Hippocampal formation (tissue), 2 donors: ENCODE data around the gene KRTAP4-11.
"Not testable (repeated sequence)": the region's sequence is repeated elsewhere in the genome, so short reads cannot be mapped to it uniquely, and the experiment has no call there.

Source experiments
- DNase-seq, 2 donors: peaks; one replicate each; lab custom pipeline; 2025; lab: John Stamatoyannopoulos, UW

Gene KRTAP4-11

DNA sequence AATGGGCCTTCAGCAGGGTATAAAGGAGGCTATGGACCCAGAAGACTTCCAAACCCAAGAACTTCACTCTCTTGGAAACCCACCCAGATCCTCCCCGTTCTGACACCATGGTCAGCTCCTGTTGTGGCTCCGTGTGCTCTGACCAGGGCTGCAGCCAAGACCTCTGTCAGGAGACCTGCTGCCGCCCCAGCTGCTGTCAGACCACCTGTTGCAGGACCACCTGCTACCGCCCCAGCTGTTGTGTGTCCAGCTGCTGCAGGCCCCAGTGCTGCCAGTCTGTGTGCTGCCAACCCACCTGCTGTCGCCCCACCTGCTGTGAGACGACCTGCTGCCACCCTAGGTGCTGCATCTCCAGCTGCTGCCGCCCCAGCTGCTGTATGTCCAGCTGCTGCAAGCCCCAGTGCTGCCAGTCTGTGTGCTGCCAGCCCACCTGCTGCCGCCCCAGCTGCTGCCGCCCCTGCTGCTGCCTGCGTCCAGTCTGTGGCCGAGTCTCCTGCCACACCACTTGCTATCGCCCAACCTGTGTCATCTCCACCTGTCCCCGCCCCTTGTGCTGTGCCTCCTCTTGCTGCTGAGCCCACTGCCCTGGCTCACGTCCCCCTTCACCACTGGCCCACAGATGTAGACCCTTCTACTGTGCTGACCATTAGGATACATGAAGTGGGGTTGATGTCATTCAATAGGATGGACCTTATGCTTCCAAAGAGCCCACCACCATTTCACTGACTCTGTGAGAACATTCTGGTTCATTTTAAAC is 33.9 kb downstream of the KRTAP4-11 start, which contains the start of gene KRTAP4-7:
Gene KRTAP4-7, plus strand, starts transcription at position 51 of the 757 bp plus-strand sequence. Its CDS starts 57 bp downstream, at position 108.
- DNase-seq = not testable (repeated sequence)

DNA sequence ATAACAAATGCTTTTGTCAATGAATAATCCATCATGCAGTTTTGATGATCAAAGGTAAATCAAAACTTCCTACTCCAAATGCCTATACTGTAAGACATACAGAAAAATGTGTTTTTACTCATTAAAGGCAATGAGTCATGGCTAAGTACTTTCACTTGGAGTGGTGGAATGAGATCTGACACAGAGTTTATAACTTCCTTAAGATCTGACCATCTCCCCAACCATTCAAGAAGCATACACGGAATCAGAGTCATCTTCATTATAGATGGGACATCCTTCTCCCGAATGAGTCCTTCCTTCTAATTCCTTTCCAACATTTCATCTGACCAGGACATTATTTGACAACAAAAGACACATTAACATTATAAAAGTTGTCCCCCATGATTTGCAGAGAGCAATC is 34.7 kb downstream of the KRTAP4-11 start:
- not testable (repeated sequence) for DNase-seq

DNA sequence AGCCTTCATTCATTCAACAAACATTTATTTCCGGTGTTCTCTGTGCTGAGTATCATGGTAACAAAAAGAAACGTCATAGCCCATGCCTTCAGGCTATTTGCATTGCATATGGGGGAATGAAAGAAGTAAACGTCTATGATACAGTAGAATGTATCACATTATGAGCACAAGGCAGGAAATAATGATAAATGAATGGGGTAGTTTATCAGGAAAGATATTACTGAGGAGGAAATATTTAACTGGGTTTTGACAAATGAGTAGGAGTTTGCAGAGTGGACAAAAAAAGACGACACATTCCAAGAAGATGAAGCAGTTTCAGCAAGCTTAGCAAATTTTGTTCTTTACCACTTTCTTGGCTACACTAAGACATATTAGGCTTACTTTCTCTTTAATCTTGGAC is 35.5 kb downstream of the KRTAP4-11 start:
- no peak for DNase-seq

DNA sequence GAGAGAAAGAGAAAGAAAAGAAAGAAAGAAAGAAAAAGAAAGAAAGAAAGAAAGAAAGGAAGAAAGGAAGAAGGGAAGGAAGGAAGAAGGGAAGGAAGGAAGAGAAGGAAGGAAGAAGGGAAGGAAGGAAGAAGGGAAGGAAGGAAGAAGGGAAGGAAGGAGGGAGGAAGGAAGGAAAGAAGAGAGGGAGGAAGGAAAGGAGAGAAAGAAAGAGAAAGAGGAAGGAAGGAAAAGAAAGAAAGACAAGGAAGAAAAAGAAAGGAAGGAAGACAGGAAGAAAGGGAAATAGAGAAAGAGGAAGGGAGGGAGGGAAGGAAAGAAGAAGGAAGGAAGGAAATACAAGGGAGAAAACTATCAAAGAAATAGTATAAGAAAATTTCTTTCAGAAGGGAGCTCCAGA is 41.4 kb downstream of the KRTAP4-11 start:
- DNase-seq = no peak

DNA sequence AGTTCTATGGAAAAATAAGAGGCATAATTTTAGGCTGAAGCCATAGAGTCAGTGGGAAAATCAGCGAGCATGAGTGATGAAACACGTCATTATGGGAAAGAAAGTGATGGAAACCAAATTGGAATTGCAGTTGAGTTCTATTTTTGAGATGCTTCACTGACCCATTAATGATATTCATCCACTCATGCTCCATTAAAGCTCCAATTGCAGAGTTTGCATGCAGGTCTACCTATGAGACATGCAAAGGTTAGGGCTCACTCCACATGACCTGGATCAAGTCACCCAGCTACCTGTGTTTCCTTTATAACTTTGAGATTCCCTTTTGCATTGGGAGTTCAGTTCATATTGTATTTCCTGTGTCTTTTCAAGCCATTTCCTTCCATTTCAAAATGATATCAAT is 44.5 kb downstream of the KRTAP4-11 start:
- DNase-seq = no peak

DNA sequence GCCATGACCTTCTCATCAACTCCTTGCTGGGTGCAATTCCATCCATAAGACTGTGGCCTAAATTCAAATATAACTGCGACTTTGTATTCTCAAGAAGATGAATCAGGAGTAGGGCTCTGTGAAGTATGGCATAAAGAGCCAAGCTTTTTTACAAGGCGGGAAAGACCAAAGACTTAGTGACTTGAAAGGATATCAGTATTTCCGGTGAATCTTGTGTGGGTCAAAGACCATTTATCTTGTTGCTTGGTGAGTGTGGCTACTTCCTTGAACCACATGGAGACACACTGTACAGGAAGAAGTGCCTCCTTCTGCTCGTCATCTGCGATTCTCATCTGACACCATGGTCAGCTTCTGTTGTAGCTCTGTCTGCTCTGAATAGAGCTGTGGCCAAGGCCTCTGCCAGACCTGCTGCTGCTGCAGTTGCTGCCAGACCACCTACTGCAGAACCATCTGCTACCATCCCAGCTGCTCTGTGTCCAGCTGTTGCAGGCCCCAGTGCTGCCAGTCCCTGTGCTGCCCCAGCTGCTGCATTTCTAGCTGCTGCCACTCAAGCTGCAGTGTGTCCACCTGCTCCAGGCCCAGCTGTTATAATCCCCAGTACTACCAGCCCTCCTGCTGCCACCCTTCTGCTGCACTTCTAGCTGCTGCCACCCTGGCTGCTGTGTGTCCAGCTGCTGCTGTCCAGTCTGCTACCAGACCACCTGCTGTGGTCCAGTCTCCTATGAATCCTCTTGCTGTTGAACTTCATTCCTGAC is 46.4 kb downstream of the KRTAP4-11 start:
- DNase-seq = no peak

DNA sequence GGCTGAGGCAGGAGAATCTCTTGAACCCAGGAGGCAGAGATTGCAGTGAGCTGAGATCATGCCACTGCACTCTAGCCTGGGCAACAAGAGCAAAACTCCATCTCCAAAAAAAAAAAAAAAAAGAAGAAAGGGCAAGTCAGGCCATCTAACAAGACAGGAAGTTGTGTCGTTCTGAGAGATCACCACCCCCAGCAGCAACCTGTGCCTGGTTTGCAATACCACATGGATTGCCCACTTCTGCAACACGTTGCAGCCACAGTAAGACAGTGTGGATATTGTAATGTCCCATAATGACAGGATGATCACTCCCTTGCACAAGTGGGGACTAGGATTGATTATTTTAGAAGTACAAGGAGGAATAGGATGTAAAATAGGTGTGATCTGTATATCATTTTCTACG is 49.1 kb downstream of the KRTAP4-11 start:
- DNase-seq = no peak

DNA sequence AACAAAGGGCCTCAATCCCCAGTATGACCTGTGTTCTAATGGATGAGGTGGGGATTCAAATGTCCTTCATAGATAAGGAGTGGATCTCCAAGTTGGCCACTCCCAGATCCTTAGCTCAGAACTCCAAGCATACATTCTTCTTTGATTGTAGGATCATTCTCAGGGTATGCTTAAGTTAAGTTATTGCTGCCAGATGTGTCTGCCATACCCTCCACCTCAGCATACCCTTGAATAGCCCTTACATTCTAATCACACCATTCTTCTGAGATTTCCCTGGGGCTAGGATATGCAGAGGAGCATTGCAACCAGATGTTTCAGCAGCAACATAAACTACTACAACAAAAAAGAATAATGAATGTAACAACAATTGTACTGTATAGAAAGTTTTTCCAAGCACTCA is 50.9 kb downstream of the KRTAP4-11 start:
- no peak for DNase-seq
